Prostate gland (tissue), 2 donors: ENCODE results near the gene AGBL4.

Experiments used
- POLR2A ChIP-seq: fragments of 450-650 bp; IDR thresholded peaks from one replicate; pipeline ENCODE4 v1.6.1; 2016; ENCODE audit warnings: antibody characterized with exemption, mild to moderate bottlenecking
- TF ChIP-seq, protein P1 (sequence below), 4 experiments: fragments of 200-600 bp in 2 of 4; fragments of 450-650 bp in 2 of 4; sonication (generic) in 2 of 4; IDR thresholded peaks; 1 replicate in 3 of 4; 2 replicates in 1 of 4; pipeline ENCODE4 v1.5.1; 2016 to 2019; ENCODE audit warnings: antibody characterized with exemption in 4 of 4, mild to moderate bottlenecking in 2 of 4, moderate library complexity in 2 of 4

DNA sequence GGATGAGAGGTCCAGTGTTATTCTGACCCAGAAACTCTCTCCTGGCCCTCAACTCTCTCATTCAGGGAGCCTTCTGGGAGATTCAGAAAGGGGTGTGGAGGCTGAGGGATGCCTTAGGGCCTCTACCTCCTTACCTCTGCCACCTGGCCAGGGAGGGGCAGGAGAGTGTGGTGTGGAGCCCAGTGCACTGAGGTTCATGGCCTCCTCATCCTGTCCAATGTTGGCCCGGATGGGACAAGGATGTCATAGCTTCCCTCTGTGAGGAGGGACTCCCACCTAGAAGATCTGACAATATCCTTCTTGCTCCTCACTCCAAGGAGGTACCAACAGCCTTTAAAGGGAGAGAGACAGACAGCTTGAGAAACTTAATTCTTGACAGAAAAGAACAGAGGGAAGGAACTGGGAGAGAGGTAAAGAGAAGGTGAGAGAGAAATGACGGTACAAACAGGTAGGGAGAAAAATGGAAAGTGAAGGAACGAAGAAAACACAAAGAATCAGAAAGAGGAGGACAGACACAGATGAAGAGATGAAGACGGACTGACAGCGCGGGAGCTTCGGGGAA is 1247.8 kb downstream of the AGBL4 start:
- no peak for TF ChIP-seq POLR2A
- TF ChIP-seq, protein P1, sequence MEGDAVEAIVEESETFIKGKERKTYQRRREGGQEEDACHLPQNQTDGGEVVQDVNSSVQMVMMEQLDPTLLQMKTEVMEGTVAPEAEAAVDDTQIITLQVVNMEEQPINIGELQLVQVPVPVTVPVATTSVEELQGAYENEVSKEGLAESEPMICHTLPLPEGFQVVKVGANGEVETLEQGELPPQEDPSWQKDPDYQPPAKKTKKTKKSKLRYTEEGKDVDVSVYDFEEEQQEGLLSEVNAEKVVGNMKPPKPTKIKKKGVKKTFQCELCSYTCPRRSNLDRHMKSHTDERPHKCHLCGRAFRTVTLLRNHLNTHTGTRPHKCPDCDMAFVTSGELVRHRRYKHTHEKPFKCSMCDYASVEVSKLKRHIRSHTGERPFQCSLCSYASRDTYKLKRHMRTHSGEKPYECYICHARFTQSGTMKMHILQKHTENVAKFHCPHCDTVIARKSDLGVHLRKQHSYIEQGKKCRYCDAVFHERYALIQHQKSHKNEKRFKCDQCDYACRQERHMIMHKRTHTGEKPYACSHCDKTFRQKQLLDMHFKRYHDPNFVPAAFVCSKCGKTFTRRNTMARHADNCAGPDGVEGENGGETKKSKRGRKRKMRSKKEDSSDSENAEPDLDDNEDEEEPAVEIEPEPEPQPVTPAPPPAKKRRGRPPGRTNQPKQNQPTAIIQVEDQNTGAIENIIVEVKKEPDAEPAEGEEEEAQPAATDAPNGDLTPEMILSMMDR (IDR thresholded peaks at IDR 0.05) = no peak
